Tibial nerve (tissue), 3 donors: Measurements from ENCODE around the gene GRIK4.

Experiments
- CTCF ChIP-seq, 5 experiments: fragments of 200-600 bp in 3 of 5; fragments of 450-650 bp in 2 of 5; sonication (generic) in 3 of 5; IDR thresholded peaks; one replicate each; pipeline ENCODE4 v1.5.1; 2016 to 2019; ENCODE audit warnings: antibody characterized with exemption in 5 of 5, mild to moderate bottlenecking in 3 of 5, moderate library complexity in 2 of 5
- POLR2A ChIP-seq, 2 donors: fragments of 450-650 bp; IDR thresholded peaks; one replicate each; pipeline ENCODE4 v1.6.1; 2017; ENCODE audit warnings: antibody characterized with exemption in 2 of 2, mild to moderate bottlenecking in 2 of 2, moderate library complexity in 2 of 2

GRCh38 chr11:120538707-120539106, 27.2 kb downstream of the GRIK4 start:
- TF ChIP-seq POLR2A (IDR thresholded peaks at IDR 0.05): no peak
- no peak for TF ChIP-seq CTCF (IDR thresholded peaks at IDR 0.05)
